HepG2 (cell line): ENCODE measurements around the gene ANKZF1. TPM values are rescaled to one million over a fixed set of nuclear protein-coding genes. Genes with fewer than 3 reads are reported as not detected.

Experiments
- CEBPB ChIP-seq: IDR thresholded peaks from 2 replicates; pipeline ENCODE4 v1.6.1; 2011; ENCODE audit warnings: low read depth, low read length, improper control_type of control experiment, borderline replicate concordance
- CEBPG ChIP-seq: IDR thresholded peaks from 2 replicates; pipeline ENCODE4 v1.6.1; 2016
- CHD4 ChIP-seq: fragments of 200-600 bp; sonication (generic); IDR thresholded peaks from 2 replicates; pipeline ENCODE4 v1.7.0; 2017; ENCODE audit warnings: mild to moderate bottlenecking, low read length, borderline replicate concordance
- ELF1 ChIP-seq: sonication (generic); formaldehyde crosslinking; IDR thresholded peaks from 2 replicates; pipeline ENCODE4 v1.4.0; 2020; ENCODE audit warnings: missing genetic modification reagents
- ESRRA ChIP-seq: sonication (generic); formaldehyde crosslinking; IDR thresholded peaks from 2 replicates; pipeline ENCODE4 v1.5.1; 2020; ENCODE audit warnings: mild to moderate bottlenecking, low read depth, missing genetic modification reagents
- FOXA1 ChIP-seq, 2 experiments: fragments of 450-650 bp in 1 of 2; sonication (generic) in 1 of 2; formaldehyde crosslinking in 1 of 2; IDR thresholded peaks; 2 replicates each; pipeline versions ENCODE4 v1.4.0 to v1.6.1; 2016 to 2020; ENCODE audit warnings: missing genetic modification reagents in 1 of 2
- GZF1 ChIP-seq: sonication (generic); formaldehyde crosslinking; IDR thresholded peaks from 2 replicates; pipeline ENCODE4 v1.5.1; 2020; ENCODE audit warnings: mild to moderate bottlenecking, missing genetic modification reagents
- HDAC2 ChIP-seq: sonication (generic); formaldehyde crosslinking; IDR thresholded peaks from 2 replicates; pipeline ENCODE4 v1.4.0; 2020; ENCODE audit warnings: missing genetic modification reagents
- HMGA1 ChIP-seq: sonication (generic); formaldehyde crosslinking; conservative IDR thresholded peaks from 2 replicates; pipeline ENCODE4 v1.4.0; 2020; ENCODE audit warnings: missing genetic modification reagents
- HNF4G ChIP-seq, 2 experiments: sonication (generic) in 1 of 2; formaldehyde crosslinking in 1 of 2; IDR thresholded peaks; 2 replicates each; pipeline versions ENCODE4 v1.4.0 to v1.6.1; 2011 to 2020; ENCODE audit warnings: borderline replicate concordance in 2 of 2, low read depth in 2 of 2, mild to moderate bottlenecking in 2 of 2, low read length in 1 of 2, missing genetic modification reagents in 1 of 2, moderate library complexity in 1 of 2
- MTF2 ChIP-seq: sonication (generic); formaldehyde crosslinking; IDR thresholded peaks from 2 replicates; pipeline ENCODE4 v1.5.0; 2020; ENCODE audit warnings: missing genetic modification reagents, borderline replicate concordance
- NFE2L1 ChIP-seq: sonication (generic); formaldehyde crosslinking; IDR thresholded peaks from 2 replicates; pipeline ENCODE4 v1.4.0; 2020; ENCODE audit warnings: missing genetic modification reagents, mild to moderate bottlenecking, borderline replicate concordance
- NR2F6 ChIP-seq, 2 experiments: IDR thresholded peaks; 2 replicates each; pipeline ENCODE4 v1.6.1; 2016; ENCODE audit warnings: antibody characterized with exemption in 1 of 2, mild to moderate bottlenecking in 1 of 2
- PAF1 ChIP-seq: IDR thresholded peaks from 2 replicates; pipeline ENCODE4 v1.6.1; 2016; ENCODE audit warnings: missing genetic modification reagents, missing compliant biosample characterization
- RXRB ChIP-seq: IDR thresholded peaks from 2 replicates; pipeline ENCODE4 v1.6.1; 2016; ENCODE audit warnings: borderline replicate concordance, missing genetic modification reagents, missing compliant biosample characterization
- SNRNP70 ChIP-seq: fragments of 200-400 bp; formaldehyde crosslinking; IDR thresholded peaks from 2 replicates; pipeline ENCODE4 v1.6.1; 2017; ENCODE audit warnings: mild to moderate bottlenecking, low read depth, low read length, moderate library complexity
- TARDBP ChIP-seq: sonication (generic); formaldehyde crosslinking; IDR thresholded peaks from 2 replicates; pipeline ENCODE4 v1.8.0; 2022; ENCODE audit warnings: mild to moderate bottlenecking, missing genetic modification reagents
- ZC3H4 ChIP-seq: sonication (generic); formaldehyde crosslinking; IDR thresholded peaks from 2 replicates; pipeline ENCODE4 v1.4.0; 2020; ENCODE audit warnings: missing genetic modification reagents, borderline replicate concordance
- ZNF136 ChIP-seq: sonication (generic); formaldehyde crosslinking; IDR thresholded peaks from 2 replicates; pipeline ENCODE4 v1.8.1; 2022; ENCODE audit warnings: low read depth, mild to moderate bottlenecking, moderate library complexity, missing genetic modification reagents
- ZNF501 ChIP-seq: sonication (generic); formaldehyde crosslinking; IDR thresholded peaks from 2 replicates; pipeline ENCODE4 v1.5.1; 2020; ENCODE audit warnings: mild to moderate bottlenecking, moderate library complexity, missing genetic modification reagents
- ZNF552 ChIP-seq: sonication (generic); formaldehyde crosslinking; IDR thresholded peaks from 2 replicates; pipeline ENCODE4 v1.9.0; 2022; ENCODE audit warnings: missing genetic modification reagents, mild to moderate bottlenecking, borderline replicate concordance
- ZNF761 ChIP-seq: sonication (generic); formaldehyde crosslinking; conservative IDR thresholded peaks from 2 replicates; pipeline ENCODE4 v1.4.0; 2020; ENCODE audit warnings: mild to moderate bottlenecking, missing genetic modification reagents
- ZNF772 ChIP-seq: sonication (generic); formaldehyde crosslinking; IDR thresholded peaks from 2 replicates; pipeline ENCODE4 v1.5.0; 2020; ENCODE audit warnings: mild to moderate bottlenecking, missing genetic modification reagents
- ZNF773 ChIP-seq: sonication (generic); formaldehyde crosslinking; IDR thresholded peaks from 2 replicates; pipeline ENCODE4 v1.4.0; 2020; ENCODE audit warnings: missing genetic modification reagents, borderline replicate concordance
- ZSCAN21 ChIP-seq: sonication (generic); formaldehyde crosslinking; IDR thresholded peaks from 2 replicates; pipeline ENCODE4 v1.8.0; 2022; ENCODE audit warnings: mild to moderate bottlenecking, missing genetic modification reagents, moderate library complexity, borderline replicate concordance
- polyA plus RNA-seq, 8 experiments: library from polyadenylated mRNA; depleted of rRNA in 3 of 8; stranded (reverse) in 7 of 8; unstranded in 1 of 8; fragments of >200 nt; fragmentation: Illumina TruSeq in 4 of 8; extraction: Trizol in 4 of 8; gene quantifications; 2 replicates each; pipeline versions ENCODE4 v1.2.1 to v1.2.3, GENCODE V29; 2011 to 2016; ENCODE audit warnings: low read depth in 4 of 8, missing spikeins in 1 of 8, mixed read lengths in 1 of 8; ENCODE audit not compliant: insufficient read depth in 1 of 8
- total RNA-seq, 5 experiments: library from RNA; depleted of rRNA; stranded (reverse); fragments of >200 nt; fragmentation: Illumina TruSeq; extraction: Trizol; gene quantifications; 2 replicates each; pipeline ENCODE4 v1.2.3, GENCODE V29; 2016; ENCODE audit warnings: low read depth in 1 of 5
- TF ChIP-seq, protein P1 (sequence below): sonication (generic); formaldehyde crosslinking; IDR thresholded peaks from 2 replicates; pipeline ENCODE4 v1.9.0; 2022; ENCODE audit warnings: low read depth, missing genetic modification reagents
- TF ChIP-seq, protein P2 (sequence below): sonication (generic); formaldehyde crosslinking; IDR thresholded peaks from 2 replicates; pipeline ENCODE4 v1.8.0; 2022; ENCODE audit warnings: mild to moderate bottlenecking, missing genetic modification reagents

ANKZF1 gene
- total and polyA plus RNA-seq, 2 of the 13 experiments (the other 11 are each of a cell fraction or from before 2014, with no cell fraction given), result 25.3 to 128 TPM

DNA sequence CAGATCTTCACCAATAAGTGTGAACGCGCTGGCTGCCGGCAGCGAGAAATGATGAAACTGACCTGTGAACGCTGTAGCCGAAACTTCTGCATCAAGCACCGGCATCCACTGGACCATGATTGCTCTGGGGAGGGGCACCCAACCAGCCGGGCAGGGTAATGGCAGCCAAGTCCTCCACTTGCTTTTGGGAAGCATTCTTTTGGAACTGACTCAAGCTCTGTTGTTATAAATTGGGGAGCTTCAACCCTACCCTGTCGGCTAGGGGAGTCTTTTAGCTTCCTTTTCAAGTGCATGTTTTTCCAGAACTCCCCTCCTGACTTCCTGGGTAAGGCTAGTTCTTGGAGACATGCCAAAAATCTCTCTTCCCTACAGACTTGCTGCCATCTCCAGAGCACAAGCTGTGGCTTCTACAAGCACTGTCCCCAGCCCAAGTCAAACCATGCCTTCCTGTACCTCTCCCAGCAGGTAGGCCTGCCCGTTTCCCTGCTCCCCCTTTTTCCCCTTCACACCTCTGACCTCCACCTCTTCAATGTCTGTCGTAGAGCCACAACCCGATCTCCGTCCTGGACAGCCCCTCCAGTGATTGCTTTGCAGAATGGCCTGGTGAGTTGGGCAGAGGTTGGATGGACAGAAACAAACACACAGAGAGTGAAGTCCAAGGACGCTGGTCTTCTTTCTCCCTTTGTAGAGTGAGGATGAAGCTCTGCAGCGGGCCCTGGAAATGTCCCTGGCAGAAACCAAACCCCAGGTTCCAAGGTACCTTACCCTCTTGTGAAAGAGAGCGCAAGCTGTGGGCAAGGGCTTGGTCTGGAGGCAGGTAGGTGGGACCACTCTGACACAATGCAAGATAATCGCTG is 21.5 kb upstream of the ANKZF1 start (continued):
- TF ChIP-seq, protein P1, sequence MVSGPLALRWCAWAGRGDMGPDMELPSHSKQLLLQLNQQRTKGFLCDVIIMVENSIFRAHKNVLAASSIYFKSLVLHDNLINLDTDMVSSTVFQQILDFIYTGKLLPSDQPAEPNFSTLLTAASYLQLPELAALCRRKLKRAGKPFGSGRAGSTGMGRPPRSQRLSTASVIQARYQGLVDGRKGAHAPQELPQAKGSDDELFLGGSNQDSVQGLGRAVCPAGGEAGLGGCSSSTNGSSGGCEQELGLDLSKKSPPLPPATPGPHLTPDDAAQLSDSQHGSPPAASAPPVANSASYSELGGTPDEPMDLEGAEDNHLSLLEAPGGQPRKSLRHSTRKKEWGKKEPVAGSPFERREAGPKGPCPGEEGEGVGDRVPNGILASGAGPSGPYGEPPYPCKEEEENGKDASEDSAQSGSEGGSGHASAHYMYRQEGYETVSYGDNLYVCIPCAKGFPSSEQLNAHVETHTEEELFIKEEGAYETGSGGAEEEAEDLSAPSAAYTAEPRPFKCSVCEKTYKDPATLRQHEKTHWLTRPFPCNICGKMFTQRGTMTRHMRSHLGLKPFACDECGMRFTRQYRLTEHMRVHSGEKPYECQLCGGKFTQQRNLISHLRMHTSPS, result peak; percentile 91
- TF ChIP-seq PAF1 (peak; percentile 81; the same call in 1 of the 2 replicates), ZC3H4 (peak; percentile 45; the same call in 1 of the 2 replicates), HNF4G (IDR thresholded peaks at IDR 0.05; ENCODE audit: borderline replicate concordance, low read depth, low read length) (peak; percentile 89), HNF4G (CRISPR knock-in tag; IDR thresholded peaks at IDR 0.05; ENCODE audit: borderline replicate concordance, low read depth) (peak; percentile 96; the same call in 1 of the 2 replicates), RXRB (CRISPR knock-in tag) (peak; percentile 88), HMGA1 (CRISPR knock-in tag) (no peak), HDAC2 (CRISPR knock-in tag) (peak; percentile 94), CHD4 (peak; percentile 30; the same call in 1 of the 2 replicates), CEBPB (peak; percentile 61; the same call in 1 of the 2 replicates), GZF1 (CRISPR knock-in tag) (no peak), FOXA1 (IDR thresholded peaks at IDR 0.05) (no peak), FOXA1 (CRISPR knock-in tag; IDR thresholded peaks at IDR 0.05) (peak; percentile 52; the same call in 1 of the 2 replicates), ZNF552 (CRISPR knock-in tag) (peak; percentile 82; the same call in 1 of the 2 replicates), NFE2L1 (CRISPR knock-in tag) (0 out of 2 replicates have a peak, but pooled peaks have one; percentile 54), ZNF136 (CRISPR knock-in tag) (peak; percentile 23), SNRNP70 (no peak), ELF1 (CRISPR knock-in tag) (peak; percentile 31), ESRRA (CRISPR knock-in tag) (peak; percentile 85), MTF2 (no peak), ZNF773 (CRISPR knock-in tag) (0 out of 2 replicates have a peak, but pooled peaks have one; percentile 43), CEBPG (peak; percentile 73; the same call in 1 of the 2 replicates), TARDBP (CRISPR knock-in tag) (peak; percentile 73), ZNF772 (0 out of 2 replicates have a peak, but pooled peaks have one; percentile 22), NR2F6 (IDR thresholded peaks at IDR 0.05) (peak; percentile 76), NR2F6 (CRISPR knock-in tag; IDR thresholded peaks at IDR 0.05) (peak; percentile 86; the same call in 1 of the 2 replicates), ZNF761 (CRISPR knock-in tag) (no peak), ZSCAN21 (CRISPR knock-in tag) (peak; percentile 47; the same call in 1 of the 2 replicates), ZNF501 (peak; percentile 63)
- TF ChIP-seq, protein P2, sequence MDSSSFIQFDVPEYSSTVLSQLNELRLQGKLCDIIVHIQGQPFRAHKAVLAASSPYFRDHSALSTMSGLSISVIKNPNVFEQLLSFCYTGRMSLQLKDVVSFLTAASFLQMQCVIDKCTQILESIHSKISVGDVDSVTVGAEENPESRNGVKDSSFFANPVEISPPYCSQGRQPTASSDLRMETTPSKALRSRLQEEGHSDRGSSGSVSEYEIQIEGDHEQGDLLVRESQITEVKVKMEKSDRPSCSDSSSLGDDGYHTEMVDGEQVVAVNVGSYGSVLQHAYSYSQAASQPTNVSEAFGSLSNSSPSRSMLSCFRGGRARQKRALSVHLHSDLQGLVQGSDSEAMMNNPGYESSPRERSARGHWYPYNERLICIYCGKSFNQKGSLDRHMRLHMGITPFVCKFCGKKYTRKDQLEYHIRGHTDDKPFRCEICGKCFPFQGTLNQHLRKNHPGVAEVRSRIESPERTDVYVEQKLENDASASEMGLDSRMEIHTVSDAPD, result peak; percentile 74; the same call in 1 of the 2 replicates
